ENCODE results near the gene SIRPA. TPM values are rescaled to one million over a fixed set of nuclear protein-coding genes. Genes with fewer than 3 reads are reported as not detected.

SIRPA gene
- total RNA-seq, 1 experiment from 2014 or later: 8.9 TPM

DNA sequence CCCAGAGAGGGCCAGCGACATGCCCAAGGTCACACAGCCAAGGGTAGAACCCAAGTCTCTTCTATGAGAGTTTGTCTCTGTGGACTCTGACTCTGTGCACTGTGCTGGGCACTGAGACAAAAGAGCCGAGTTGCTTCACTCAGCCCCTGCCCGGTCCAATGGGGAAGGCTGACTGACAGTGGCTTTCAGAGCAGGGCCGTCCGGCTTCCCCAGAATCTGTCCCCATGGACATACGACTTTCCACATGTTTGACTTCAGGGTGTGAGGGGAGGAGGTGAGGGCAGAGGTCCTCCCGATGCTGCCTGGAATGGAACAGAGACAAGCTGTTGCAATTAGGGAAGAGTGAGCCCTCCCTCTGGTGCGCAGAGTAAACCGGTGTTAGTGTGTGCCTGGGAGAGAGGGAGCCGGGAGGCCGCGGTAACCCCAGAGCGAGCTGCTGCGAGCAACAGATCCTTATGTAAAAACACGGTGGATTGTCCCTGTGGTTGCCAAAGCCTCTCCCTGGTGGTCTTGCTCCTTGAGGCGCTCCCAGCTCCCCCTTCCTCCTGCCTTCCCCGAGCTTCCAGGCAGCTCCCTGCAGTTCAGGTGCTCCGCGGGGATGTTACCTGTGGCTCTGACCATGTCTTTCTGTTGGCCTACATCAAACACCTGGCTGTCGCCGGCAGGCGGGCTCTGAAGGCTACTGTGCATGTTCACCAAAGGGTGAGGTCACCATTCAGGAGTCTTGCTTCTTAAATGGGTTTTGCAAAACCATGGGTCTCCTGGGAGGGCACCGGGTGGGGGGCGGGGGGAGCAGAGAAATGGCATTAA is 672 bp downstream of the SIRPA start:
- DNase-seq (ENCODE audit: low spot score) (peak; percentile 23), ATAC-seq (peak; percentile 4; the same call in 1 of the 2 replicates)
- H3K4me3 Mint-ChIP-seq: peak overlapping the region; percentile 75
- peaks cover 62% of the 10 kb centered on the region for H3K4me1 Mint-ChIP-seq
- peak overlapping the region; percentile 9; the same call in 1 of the 2 replicates for H3K27ac Mint-ChIP-seq
- no peaks in the 10 kb centered on the region for H3K9me3 Mint-ChIP-seq
- no peaks in the 10 kb centered on the region for H3K36me3 Mint-ChIP-seq
- CTCF ChIA-PET: interaction anchor here (0.6 to 1.7 kb wide), 6 partner anchors 51 to 119 kb away, joined by 3 to 5 read pairs (median 3); no protein-coding TSS in a partner anchor
- H3K27me3 Mint-ChIP-seq (ENCODE audit: low read depth): peaks cover 52% of the 10 kb centered on the region
- POLR2A ChIA-PET: interaction anchor here (1.3 kb wide), 1 partner anchor 51 kb away, joined by 3 read pairs; no protein-coding TSS in a partner anchor
- TF ChIP-seq SMAD3 (CRISPR knock-in tag; IDR thresholded peaks at IDR 0.05; ENCODE audit: borderline replicate concordance) (no peak), CREB1 (CRISPR knock-in tag; IDR thresholded peaks at IDR 0.05) (no peak), GTF2I (CRISPR knock-in tag; conservative IDR thresholded peaks at IDR 0.05) (peak; percentile 94), ESRRA (CRISPR knock-in tag; IDR thresholded peaks at IDR 0.05; ENCODE audit: borderline replicate concordance) (no peak), TCF7 (CRISPR knock-in tag; IDR thresholded peaks at IDR 0.05; ENCODE audit: low read depth) (no peak), FOXK1 (CRISPR knock-in tag; IDR thresholded peaks at IDR 0.05) (no peak), CBFB (CRISPR knock-in tag; IDR thresholded peaks at IDR 0.05; ENCODE audit: low read depth) (no peak), GRHL2 (CRISPR knock-in tag; IDR thresholded peaks at IDR 0.05; ENCODE audit: insufficient replicate concordance, severe bottlenecking) (no peak), TEAD4 (CRISPR knock-in tag; IDR thresholded peaks at IDR 0.05) (no peak), ATF2 (CRISPR knock-in tag; IDR thresholded peaks at IDR 0.05; ENCODE audit: borderline replicate concordance, low read depth) (no peak), ZNF423 (CRISPR knock-in tag; IDR thresholded peaks at IDR 0.05) (0 out of 2 replicates have a peak, but pooled peaks have one; percentile 6), JUN (CRISPR knock-in tag; IDR thresholded peaks at IDR 0.05) (no peak), ATF3 (CRISPR knock-in tag; conservative IDR thresholded peaks at IDR 0.05) (no peak), OVOL2 (CRISPR knock-in tag; IDR thresholded peaks at IDR 0.05; ENCODE audit: borderline replicate concordance) (no peak), NFE2L1 (CRISPR knock-in tag; IDR thresholded peaks at IDR 0.05) (no peak), FOXP4 (CRISPR knock-in tag; IDR thresholded peaks at IDR 0.05) (no peak), CREM (CRISPR knock-in tag; IDR thresholded peaks at IDR 0.05) (no peak)
- TF ChIP-seq, protein P1, sequence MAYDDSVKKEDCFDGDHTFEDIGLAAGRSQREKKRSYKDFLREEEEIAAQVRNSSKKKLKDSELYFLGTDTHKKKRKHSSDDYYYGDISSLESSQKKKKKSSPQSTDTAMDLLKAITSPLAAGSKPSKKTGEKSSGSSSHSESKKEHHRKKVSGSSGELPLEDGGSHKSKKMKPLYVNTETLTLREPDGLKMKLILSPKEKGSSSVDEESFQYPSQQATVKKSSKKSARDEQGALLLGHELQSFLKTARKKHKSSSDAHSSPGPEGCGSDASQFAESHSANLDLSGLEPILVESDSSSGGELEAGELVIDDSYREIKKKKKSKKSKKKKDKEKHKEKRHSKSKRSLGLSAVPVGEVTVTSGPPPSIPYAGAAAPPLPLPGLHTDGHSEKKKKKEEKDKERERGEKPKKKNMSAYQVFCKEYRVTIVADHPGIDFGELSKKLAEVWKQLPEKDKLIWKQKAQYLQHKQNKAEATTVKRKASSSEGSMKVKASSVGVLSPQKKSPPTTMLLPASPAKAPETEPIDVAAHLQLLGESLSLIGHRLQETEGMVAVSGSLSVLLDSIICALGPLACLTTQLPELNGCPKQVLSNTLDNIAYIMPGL (CRISPR knock-in tag; IDR thresholded peaks at IDR 0.05): 0 out of 2 replicates have a peak, but pooled peaks have one; percentile 11
